Activated naive CD4-positive, alpha-beta T cell treated with anti-CD3 and anti-CD28 coated beads, Interleukin-2, amount 50 U/mL, for 24 hours (primary cell): ENCODE results near the gene PSMB3.
"Not testable (repeated sequence)": the region's sequence is repeated elsewhere in the genome, so short reads cannot be mapped to it uniquely, and the experiment has no call there.

Experiments
- H3K27ac Mint-ChIP-seq: one replicate; pipeline ENCODE4 v1.8.0; 2021; ENCODE audit warnings: mild to moderate bottlenecking, mixed read lengths
- H3K27me3 Mint-ChIP-seq: one replicate; pipeline ENCODE4 v1.8.0; 2021; ENCODE audit warnings: mixed read lengths
- H3K36me3 Mint-ChIP-seq: one replicate; pipeline ENCODE4 v1.8.0; 2021; ENCODE audit warnings: mixed read lengths
- H3K4me1 Mint-ChIP-seq: one replicate; pipeline ENCODE4 v1.8.0; 2021; ENCODE audit warnings: mixed read lengths
- H3K4me3 Mint-ChIP-seq: one replicate; pipeline ENCODE4 v1.8.0; 2021; ENCODE audit warnings: mild to moderate bottlenecking, mixed read lengths
- H3K9me3 Mint-ChIP-seq: one replicate; pipeline ENCODE4 v1.8.0; 2021; ENCODE audit warnings: mixed read lengths

The PSMB3 gene

GRCh38 chr17:38750044-38750311 is 2.6 kb upstream of the PSMB3 start:
- Mint-ChIP-seq H3K36me3 (peaks cover 12% of the 10 kb centered on the region), H3K9me3 (no peaks in the 10 kb centered on the region), H3K4me3 (peak overlapping the region; percentile 98), H3K27ac (no peak overlapping the region), H3K27me3 (peaks cover 16% of the 10 kb centered on the region), H3K4me1 (peaks cover 42% of the 10 kb centered on the region)

GRCh38 chr17:38750312-38751121 is 2.0 kb upstream of the PSMB3 start:
- H3K4me1 Mint-ChIP-seq: peaks cover 42% of the 10 kb centered on the region
- peaks cover 13% of the 10 kb centered on the region for H3K36me3 Mint-ChIP-seq
- peaks cover 16% of the 10 kb centered on the region for H3K27me3 Mint-ChIP-seq
- peak overlapping the region; percentile 100 for H3K27ac Mint-ChIP-seq
- H3K9me3 Mint-ChIP-seq: no peaks in the 10 kb centered on the region
- peak overlapping the region; percentile 98 for H3K4me3 Mint-ChIP-seq

- peak overlapping the region; percentile 98 for H3K4me3 Mint-ChIP-seq
- peak overlapping the region; percentile 100 for H3K27ac Mint-ChIP-seq
- no peaks in the 10 kb centered on the region for H3K9me3 Mint-ChIP-seq
- H3K4me1 Mint-ChIP-seq: peaks cover 47% of the 10 kb centered on the region
- H3K27me3 Mint-ChIP-seq: peaks cover 13% of the 10 kb centered on the region
- peaks cover 13% of the 10 kb centered on the region for H3K36me3 Mint-ChIP-seq
These were observed 1.3 kb upstream of the PSMB3 start for GRCh38 chr17:38751144-38751807.

GRCh38 chr17:38751808-38752307 is 683 bp upstream of the PSMB3 start:
- Mint-ChIP-seq H3K36me3 (peaks cover 13% of the 10 kb centered on the region), H3K4me3 (peak overlapping the region; percentile 98), H3K9me3 (no peaks in the 10 kb centered on the region), H3K27ac (peak overlapping the region; percentile 100), H3K27me3 (peaks cover 9% of the 10 kb centered on the region), H3K4me1 (peaks cover 41% of the 10 kb centered on the region)

- Mint-ChIP-seq H3K27ac (peak overlapping the region; percentile 100), H3K4me1 (peaks cover 40% of the 10 kb centered on the region)
These were observed 548 bp downstream of the PSMB3 start for GRCh38 chr17:38753071-38753506.

GRCh38 chr17:38761612-38762011 is 9.1 kb downstream of the PSMB3 start:
- H3K4me3 Mint-ChIP-seq: no peak overlapping the region
- peaks cover 17% of the 10 kb centered on the region for H3K36me3 Mint-ChIP-seq
- H3K4me1 Mint-ChIP-seq: peaks cover 13% of the 10 kb centered on the region
- H3K9me3 Mint-ChIP-seq: no peaks in the 10 kb centered on the region
- H3K27me3 Mint-ChIP-seq: no peaks in the 10 kb centered on the region
- peak overlapping the region; percentile 75 for H3K27ac Mint-ChIP-seq

More at GRCh38 chr17:38753071-38753506, 548 bp downstream of the PSMB3 start:
- H3K9me3 Mint-ChIP-seq: no peaks in the 10 kb centered on the region
- peaks cover 6% of the 10 kb centered on the region for H3K27me3 Mint-ChIP-seq
- H3K36me3 Mint-ChIP-seq: peaks cover 13% of the 10 kb centered on the region
- H3K4me3 Mint-ChIP-seq: peak overlapping the region; percentile 98

- H3K9me3 Mint-ChIP-seq: no peaks in the 10 kb centered on the region
- H3K27ac Mint-ChIP-seq: peak overlapping the region; percentile 51
- no peak overlapping the region for H3K4me3 Mint-ChIP-seq
- H3K4me1 Mint-ChIP-seq: peaks cover 13% of the 10 kb centered on the region
- no peaks in the 10 kb centered on the region for H3K27me3 Mint-ChIP-seq
- H3K36me3 Mint-ChIP-seq: peaks cover 17% of the 10 kb centered on the region
These were observed 9.7 kb downstream of the PSMB3 start for GRCh38 chr17:38762231-38762630.

GRCh38 chr17:38766341-38766740 is 13.8 kb downstream of the PSMB3 start:
- H3K4me1 Mint-ChIP-seq: peaks cover 5% of the 10 kb centered on the region
- no peak overlapping the region for H3K4me3 Mint-ChIP-seq
- peaks cover 17% of the 10 kb centered on the region for H3K36me3 Mint-ChIP-seq
- H3K9me3 Mint-ChIP-seq: no peaks in the 10 kb centered on the region
- H3K27me3 Mint-ChIP-seq: no peaks in the 10 kb centered on the region
- peak overlapping the region; percentile 26 for H3K27ac Mint-ChIP-seq

- H3K4me3 Mint-ChIP-seq: no peak overlapping the region
- peaks cover 15% of the 10 kb centered on the region for H3K36me3 Mint-ChIP-seq
- H3K27me3 Mint-ChIP-seq: no peaks in the 10 kb centered on the region
- H3K4me1 Mint-ChIP-seq: no peaks in the 10 kb centered on the region
- H3K27ac Mint-ChIP-seq: no peak overlapping the region
- H3K9me3 Mint-ChIP-seq: no peaks in the 10 kb centered on the region
These were observed 15.9 kb downstream of the PSMB3 start for GRCh38 chr17:38768417-38768816.

GRCh38 chr17:38773258-38773657 is 20.7 kb downstream of the PSMB3 start:
- H3K36me3 Mint-ChIP-seq: peaks cover 7% of the 10 kb centered on the region
- H3K27ac Mint-ChIP-seq: peak overlapping the region; percentile 52
- no peaks in the 10 kb centered on the region for H3K27me3 Mint-ChIP-seq
- no peaks in the 10 kb centered on the region for H3K4me1 Mint-ChIP-seq
- H3K4me3 Mint-ChIP-seq: no peak overlapping the region
- H3K9me3 Mint-ChIP-seq: no peaks in the 10 kb centered on the region

- Mint-ChIP-seq H3K9me3 (no peaks in the 10 kb centered on the region), H3K27ac (no peak overlapping the region), H3K27me3 (no peaks in the 10 kb centered on the region), H3K4me1 (no peaks in the 10 kb centered on the region), H3K36me3 (peaks cover 4% of the 10 kb centered on the region), H3K4me3 (no peak overlapping the region)
These were observed 25.2 kb downstream of the PSMB3 start for GRCh38 chr17:38777641-38778250.

- no peaks in the 10 kb centered on the region for H3K27me3 Mint-ChIP-seq
These were observed 27.6 kb downstream of the PSMB3 start for GRCh38 chr17:38779965-38780752.

GRCh38 chr17:38783227-38783626 is 30.7 kb downstream of the PSMB3 start:
- no peak overlapping the region for H3K4me3 Mint-ChIP-seq
- no peaks in the 10 kb centered on the region for H3K27me3 Mint-ChIP-seq
- peaks cover 3% of the 10 kb centered on the region for H3K4me1 Mint-ChIP-seq
- H3K36me3 Mint-ChIP-seq: peaks cover 6% of the 10 kb centered on the region
- H3K9me3 Mint-ChIP-seq: no peaks in the 10 kb centered on the region
- no peak overlapping the region for H3K27ac Mint-ChIP-seq

More at GRCh38 chr17:38779965-38780752, 27.6 kb downstream of the PSMB3 start:
- no peak overlapping the region for H3K27ac Mint-ChIP-seq
- H3K4me3 Mint-ChIP-seq: no peak overlapping the region
- peaks cover 6% of the 10 kb centered on the region for H3K36me3 Mint-ChIP-seq
- no peaks in the 10 kb centered on the region for H3K4me1 Mint-ChIP-seq
- no peaks in the 10 kb centered on the region for H3K9me3 Mint-ChIP-seq

- no peaks in the 10 kb centered on the region for H3K9me3 Mint-ChIP-seq
- no peaks in the 10 kb centered on the region for H3K27me3 Mint-ChIP-seq
- H3K4me3 Mint-ChIP-seq: no peak overlapping the region
- peaks cover 12% of the 10 kb centered on the region for H3K4me1 Mint-ChIP-seq
- no peak overlapping the region for H3K27ac Mint-ChIP-seq
- peaks cover 4% of the 10 kb centered on the region for H3K36me3 Mint-ChIP-seq
These were observed 33.8 kb downstream of the PSMB3 start for GRCh38 chr17:38786372-38786771.

GRCh38 chr17:38787999-38788398 is 35.5 kb downstream of the PSMB3 start:
- H3K27ac Mint-ChIP-seq, H3K9me3 Mint-ChIP-seq, H3K4me3 Mint-ChIP-seq, H3K27me3 Mint-ChIP-seq, H3K36me3 Mint-ChIP-seq: not testable (repeated sequence)
- H3K4me1 Mint-ChIP-seq: peaks cover 17% of the 10 kb centered on the region
